Central memory CD4-positive, alpha-beta T cell (primary cell): ENCODE data around the gene MRGPRE.

Experiments used
- DNase-seq: peaks from one replicate; pipeline ENCODE4 v3.0.0; 2022

The MRGPRE gene

GRCh38 chr11:3207526-3208189 lies 24.6 kb downstream of the MRGPRE start:
- no peak for DNase-seq

DNA sequence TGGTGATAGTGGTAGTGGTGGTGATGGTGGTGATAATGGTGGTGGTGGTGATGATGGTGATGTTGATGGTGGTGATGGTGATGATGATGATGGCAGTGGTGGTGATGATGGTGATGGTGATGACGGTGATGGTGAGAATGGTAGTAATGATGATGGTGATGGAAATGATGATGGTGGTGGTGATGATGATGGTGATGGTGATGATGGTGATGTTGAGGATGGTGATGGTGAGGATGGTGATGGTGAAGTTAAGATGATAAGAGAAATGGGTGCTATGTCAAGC lies 25.4 kb downstream of the MRGPRE start:
- no peak for DNase-seq

DNA sequence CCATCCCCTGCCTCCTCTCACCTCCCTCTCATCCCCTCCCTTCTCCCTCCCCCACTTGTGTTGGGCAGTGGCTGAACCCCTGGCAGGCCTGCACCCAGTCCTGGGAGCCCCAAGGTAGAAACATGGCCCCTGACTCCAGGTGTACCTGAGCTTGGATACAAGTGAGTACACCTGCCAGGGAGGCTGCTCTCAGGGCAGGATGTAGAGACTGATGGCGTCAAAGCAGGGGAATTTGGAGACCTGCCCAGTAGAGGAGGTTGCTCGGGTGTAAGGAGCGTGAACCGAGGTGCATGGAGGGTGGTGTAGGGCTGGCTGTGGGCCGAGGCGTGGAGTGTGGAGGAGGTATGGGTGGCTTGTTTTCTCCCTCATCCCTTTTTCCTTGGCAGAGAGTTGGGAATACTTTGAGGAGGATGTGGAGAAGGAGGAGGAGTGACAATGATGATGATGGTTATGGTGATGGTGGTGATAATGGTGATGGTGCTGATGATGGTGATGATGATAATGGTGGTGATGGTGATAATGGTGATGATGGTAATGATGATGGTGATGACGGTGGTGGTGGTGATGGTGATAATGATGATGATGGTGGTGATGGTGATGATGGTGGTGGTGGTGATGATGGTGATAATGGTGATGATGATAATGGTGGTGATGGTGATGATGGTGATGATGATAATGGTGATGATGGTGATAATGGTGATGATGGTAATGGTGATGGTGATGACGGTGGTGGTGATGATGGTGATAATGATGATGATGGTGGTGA lies 25.9 kb downstream of the MRGPRE start:
- DNase-seq = no peak

DNA sequence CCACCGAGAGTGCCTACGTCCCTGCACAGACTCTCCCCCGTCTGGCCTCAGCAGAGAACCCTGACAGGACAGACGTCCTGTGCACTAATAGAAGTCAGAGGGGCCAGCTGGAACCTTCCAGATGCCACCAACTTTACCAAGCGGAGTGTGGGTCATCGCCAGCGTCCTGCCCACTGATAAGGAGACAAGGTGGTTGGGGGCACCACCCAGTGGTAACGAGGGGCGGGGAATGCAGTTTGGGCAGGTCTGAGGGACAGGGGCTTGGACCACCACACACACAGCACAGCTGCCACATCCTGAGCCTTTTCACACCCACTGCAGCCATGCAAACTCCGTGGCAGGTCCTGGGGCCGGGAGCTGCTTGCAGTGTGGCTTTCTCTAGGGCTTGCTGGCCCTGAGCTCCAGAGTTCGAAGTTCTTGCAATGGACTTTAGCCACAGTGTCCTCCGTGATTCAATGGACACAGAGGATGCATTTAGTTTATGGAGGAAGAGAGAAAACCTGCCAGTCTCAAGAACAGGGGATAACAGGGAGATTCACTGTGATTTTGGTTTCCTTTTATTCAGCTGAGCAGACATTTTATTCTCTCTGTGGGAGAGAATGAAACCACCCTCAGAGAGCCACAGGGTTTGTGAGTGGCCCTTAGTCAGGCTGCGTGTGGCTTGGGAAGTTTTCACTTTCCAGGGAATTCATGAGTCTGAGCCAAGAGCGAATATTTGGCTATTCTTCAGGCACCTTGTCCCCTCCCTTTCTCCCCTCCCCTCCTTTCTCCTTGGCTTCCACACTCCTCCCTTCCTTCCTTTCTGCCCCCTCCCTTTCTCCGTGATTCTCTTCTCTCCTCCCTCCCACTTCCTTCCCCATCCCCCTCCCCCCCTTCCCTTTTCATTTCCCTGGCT lies 26.7 kb downstream of the MRGPRE start:
- no peak for DNase-seq

DNA sequence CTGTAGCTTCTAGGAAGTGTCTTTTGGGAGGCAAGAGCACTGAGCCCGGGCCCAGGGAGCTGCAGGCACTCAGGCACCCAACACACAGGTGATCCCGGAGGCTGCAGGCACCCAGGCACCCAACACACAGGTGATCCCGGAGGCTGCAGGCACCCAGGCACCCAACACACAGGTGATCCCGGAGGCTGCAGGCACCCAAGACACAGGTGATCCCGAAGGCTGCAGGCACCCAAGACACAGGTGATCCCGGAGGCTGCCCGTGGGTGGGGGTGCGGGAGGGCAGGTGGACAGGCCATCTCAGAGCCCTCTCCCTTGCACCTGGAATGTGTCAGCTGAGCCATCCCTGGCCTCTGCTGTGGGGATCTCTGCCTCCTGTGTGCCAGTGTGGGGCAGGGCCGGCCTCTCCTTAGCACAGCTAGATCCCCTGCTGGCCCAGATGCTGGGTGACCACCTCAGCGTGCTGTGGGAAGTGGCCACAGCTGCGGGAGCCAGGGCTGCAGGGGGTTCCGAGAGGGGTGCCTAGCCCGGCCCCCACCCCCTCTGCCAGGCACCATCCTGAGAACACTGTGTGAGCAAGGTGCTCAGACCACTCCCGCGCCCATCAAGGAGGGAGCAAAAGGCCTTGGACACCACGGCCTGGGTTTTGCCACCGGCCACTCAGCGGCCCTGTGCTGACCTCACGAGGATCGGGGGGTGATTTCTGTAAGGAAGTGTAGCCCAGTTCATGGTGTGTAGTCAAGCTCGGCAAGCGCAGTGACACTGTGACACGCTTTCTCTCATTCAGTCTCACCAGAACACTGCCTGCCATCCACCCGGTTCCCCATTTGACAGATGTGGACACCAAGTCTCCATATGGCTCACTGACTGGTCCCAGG lies 27.8 kb downstream of the MRGPRE start:
- DNase-seq = no peak

- no peak for DNase-seq
These were observed 28.8 kb downstream of the MRGPRE start for GRCh38 chr11:3203221-3204043.

DNA sequence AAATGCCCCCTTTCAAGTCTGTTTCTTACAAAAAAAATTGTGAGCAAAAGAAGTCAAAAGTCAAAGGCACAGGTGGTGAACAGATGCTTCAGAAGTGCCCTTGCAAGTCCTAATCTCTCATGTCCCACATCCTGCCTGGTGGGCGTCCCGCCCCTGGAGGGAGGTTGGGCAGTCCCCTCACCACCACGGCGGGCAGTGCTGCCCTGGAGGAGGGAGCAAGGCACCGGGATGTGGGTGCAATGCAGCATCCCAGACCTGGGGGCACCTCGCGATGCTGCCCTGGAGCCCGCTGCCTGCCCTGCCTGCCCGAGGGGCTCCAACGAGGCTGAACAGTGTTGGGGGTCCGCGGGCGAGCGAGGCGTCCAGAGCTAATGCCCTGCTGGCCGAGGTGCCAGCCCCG lies 29.5 kb downstream of the MRGPRE start:
- no peak for DNase-seq

GRCh38 chr11:3202305-3202704 lies 29.9 kb downstream of the MRGPRE start:
- no peak for DNase-seq

DNA sequence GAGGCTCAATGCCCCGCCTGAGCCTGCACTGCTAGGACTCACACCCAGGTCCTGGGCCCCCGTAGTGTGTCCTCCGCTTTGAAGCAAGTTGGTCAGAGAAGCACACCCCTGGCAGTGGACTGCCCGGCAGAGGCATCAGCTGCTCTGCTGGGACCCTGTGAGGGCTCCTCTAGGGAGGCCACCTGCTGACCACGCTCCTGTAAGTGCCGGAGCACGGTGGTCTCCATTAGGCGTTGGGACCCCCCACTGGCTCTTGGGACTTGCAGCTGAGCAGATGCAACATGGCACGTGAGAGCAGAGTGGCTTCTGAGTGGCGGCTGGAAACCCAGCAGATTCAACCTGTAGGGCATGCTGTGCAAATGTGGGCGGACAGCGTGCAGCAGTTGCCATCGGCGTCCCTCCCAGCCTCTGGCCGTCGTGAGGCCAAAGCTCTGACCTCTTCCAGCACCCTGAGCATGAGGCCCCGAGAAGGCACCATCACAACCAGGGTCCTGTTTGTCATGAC lies 30.5 kb downstream of the MRGPRE start:
- DNase-seq = no peak

- DNase-seq = no peak
These were observed 31.1 kb downstream of the MRGPRE start for GRCh38 chr11:3201112-3201581.

- DNase-seq = no peak
These were observed 31.7 kb downstream of the MRGPRE start for GRCh38 chr11:3200388-3201111.

DNA sequence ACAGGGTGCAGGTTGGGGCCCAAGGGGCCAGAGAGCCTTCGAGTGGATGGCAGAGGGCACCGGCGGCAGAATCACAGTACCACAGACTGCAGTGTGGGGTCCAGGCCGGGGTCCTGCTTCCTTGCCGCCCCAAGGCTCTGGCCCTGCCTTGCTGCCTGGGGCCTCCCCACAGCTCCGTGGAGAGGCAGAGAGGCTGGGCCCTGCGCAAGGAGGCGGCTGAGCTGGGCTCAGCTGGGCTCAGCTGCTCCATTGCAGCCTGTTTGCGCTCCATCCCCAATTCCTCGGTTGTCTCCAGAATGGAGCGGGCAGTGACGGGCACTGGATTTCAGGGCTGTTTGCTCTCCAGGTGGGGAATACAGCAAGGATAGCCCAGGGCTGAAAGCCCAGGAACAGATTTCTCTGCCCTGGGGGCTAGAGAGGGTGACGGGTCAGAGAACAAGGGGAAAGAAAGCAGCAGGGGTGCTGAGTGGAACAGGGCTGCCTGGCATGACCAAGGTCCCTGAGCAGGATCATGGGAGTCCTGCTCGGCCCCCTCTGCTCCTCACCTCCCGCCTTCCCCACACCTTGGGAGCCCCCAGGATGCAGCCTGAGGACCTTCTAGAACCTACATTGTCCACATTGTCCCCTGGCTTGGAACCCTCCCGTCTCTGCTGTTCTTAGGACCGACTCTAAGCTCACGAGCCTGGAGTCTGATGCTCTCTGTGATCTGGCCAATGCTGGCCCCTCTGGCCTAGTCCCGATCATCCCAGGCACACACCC lies 32.5 kb downstream of the MRGPRE start:
- DNase-seq = no peak

GRCh38 chr11:3198815-3199214 lies 33.4 kb downstream of the MRGPRE start:
- DNase-seq = no peak

DNA sequence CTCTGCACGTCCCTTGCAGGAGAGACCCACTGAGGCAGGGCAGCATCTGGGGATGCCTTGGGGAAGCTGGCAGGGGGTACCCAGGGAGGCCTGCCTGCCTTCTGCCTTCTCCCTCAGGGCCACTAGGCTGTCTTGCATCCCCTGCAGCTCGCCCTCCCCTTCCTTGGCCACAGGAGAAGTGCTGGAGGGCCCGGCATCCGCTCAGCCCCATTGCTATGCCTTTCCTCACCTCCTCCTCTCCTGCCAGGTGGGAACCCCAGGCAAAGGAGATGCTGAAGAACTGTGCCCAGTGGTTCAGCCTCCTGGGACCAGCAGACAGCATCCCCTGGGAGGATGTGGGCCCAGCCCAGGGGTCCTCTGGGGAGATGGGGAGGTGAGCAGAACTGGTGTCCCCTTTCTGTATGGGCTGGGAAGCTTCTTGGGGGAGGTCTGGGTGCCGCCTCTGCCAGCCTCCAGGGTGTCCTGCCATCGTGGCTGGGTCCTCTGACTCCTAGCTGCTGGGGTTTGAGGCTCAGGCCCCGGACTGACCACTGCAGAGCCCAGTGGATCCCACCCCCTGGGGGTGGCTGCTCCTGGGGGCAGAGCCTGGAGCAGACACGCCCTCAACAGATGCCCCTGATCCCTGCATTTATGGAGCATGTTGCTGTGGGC lies 34.2 kb downstream of the MRGPRE start:
- DNase-seq = no peak

DNA sequence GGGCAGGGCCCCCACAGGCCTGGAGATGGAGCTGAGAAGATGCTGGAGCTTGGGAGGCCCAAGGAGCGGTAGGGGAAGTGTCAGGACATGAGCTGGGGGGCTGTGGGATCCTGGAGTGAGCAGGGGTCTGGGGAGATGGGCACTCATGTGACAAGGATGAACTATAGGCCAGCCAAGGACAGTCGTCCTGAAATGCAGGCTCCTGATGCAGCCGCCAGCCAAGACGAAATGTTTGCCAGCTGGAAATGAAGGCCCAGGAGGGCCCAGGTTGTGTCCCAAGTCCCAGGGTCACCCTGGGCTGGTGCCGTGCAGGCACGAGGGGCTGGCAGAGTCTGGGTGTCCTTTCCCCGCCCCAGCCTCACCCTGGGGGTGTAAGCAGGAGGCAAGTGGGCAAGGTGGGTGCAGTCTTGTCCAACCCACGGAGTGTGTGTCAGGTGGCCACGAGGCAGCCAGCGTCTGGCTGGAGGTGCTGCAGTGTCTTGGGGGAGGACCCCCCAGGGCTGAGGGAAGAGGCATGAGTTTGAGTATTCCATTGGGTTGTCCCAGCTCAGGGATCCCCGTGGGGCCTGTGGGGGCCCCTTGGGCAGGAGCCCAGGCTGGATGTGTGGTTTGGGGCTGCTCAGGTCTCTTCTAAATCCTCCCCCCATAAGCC lies 35.0 kb downstream of the MRGPRE start:
- DNase-seq = no peak

DNA sequence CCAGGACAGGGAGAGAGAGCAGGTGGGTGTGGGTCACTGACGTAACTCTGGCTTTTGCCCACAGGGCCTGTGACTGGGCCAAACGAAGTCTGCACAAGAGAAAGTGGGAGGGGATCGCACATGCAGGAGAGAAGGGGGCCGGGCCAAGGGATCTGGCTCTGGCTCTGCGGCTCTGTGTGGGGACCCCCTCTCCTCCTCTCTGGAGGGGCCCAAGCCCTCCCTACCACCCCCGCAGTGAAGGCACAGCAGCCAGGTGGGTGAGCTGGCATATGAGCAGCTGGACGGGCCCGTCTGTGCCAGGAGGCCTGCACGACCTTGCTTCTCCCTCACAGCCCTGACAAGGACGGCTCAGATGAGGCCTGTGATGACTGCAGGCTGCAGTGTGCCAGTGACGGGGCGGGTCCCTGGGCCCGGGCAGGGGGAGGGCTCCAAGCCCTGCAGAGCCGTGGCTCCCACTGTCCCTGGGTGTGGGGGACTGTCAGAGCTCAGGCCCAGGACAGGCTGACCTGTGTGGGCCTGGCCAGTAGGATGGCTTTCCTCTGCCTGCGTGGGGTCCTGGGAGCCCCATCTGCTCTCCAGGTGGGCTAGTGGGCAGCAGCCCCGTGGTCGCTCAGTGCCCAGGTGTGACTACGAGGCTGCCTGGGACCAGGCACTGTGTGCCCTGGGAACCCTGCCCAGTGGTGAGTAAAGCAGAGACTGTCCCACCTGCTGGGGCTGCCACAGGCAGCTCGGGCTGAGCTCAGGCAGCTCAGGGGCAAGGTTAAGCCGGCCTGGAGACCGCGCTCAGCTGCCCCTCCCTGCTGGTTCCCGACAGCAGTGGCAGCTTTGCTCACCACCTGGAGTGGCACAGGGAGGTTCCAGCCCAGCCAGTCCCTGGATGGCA lies 35.8 kb downstream of the MRGPRE start:
- no peak for DNase-seq

GRCh38 chr11:3195251-3196160 lies 36.7 kb downstream of the MRGPRE start:
- no peak for DNase-seq
